Measurements from ENCODE around the gene ANTXRL. TPM values are rescaled to one million over a fixed set of nuclear protein-coding genes. Genes with fewer than 3 reads are reported as not detected.
"Not testable (repeated sequence)": the region's sequence is repeated elsewhere in the genome, so short reads cannot be mapped to it uniquely, and the experiment has no call there.

The ANTXRL gene
- polyA plus RNA-seq, 1 donor from 2014 or later: not detected

DNA sequence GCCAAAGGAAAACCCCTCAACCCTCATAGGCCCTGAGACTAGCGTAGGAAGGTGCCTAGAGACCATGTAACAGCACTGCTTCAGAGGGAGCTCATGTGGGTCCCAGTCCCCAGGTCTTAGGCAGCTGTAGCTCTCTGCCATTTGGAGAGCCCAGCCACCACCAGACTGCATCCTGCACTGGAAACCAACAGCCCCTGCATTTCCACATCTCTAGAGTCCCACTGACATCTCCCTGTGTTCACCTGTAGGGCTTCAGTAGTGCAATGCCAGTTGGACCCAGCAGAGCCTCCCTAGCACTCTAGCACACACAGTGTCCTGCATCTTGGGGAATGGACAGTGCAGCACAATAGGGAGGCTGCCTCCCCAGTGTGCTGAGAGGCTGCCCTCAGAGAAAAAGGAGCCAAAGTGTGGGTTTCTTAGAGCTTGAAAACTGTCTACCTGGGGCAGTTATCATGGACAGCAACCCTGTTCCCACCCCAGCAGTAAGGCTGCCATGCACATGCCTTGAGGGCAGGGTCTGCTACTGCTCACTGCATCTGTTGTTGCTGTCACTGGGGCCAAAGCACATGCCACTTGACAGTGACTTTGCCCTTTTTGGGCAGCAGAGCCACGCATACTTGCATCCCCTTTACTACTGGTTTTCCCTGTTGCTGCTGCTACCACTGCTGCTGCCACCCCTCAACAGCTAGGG is 46.7 kb upstream of the ANTXRL start:
- no peaks in the 10 kb centered on the region for H3K79me2 ChIP-seq (replicated peaks; ENCODE audit: insufficient read depth, low read length)
- no peak overlapping the region for H3K9ac ChIP-seq (ENCODE audit: low read length)
- H2AFZ ChIP-seq (ENCODE audit: low read depth, low read length): no peak overlapping the region
- no peak for TF ChIP-seq RAD21 (conservative IDR thresholded peaks at IDR 0.05)
- H4K20me1 ChIP-seq (ENCODE audit: insufficient read depth): no peaks in the 10 kb centered on the region
- H3F3A ChIP-seq (ENCODE audit: insufficient read depth, low read length, poor library complexity, severe bottlenecking): no peaks in the 10 kb centered on the region
- H3K36me3 ChIP-seq (ENCODE audit: insufficient read depth, low read length): no peaks in the 10 kb centered on the region
- H3K4me3 ChIP-seq (ENCODE audit: low read length): no peak overlapping the region
- no peaks in the 10 kb centered on the region for H3K9me2 ChIP-seq (ENCODE audit: insufficient read depth, low read length)
- no peaks in the 10 kb centered on the region for H3K27me3 ChIP-seq (ENCODE audit: insufficient read depth, low read depth, low read length)
- H3K4me2 ChIP-seq (ENCODE audit: low read length): no peak overlapping the region
- no peaks in the 10 kb centered on the region for H3K9me3 ChIP-seq (ENCODE audit: low read length)
- no peak overlapping the region for H3K27ac ChIP-seq (ENCODE audit: low read length)

DNA sequence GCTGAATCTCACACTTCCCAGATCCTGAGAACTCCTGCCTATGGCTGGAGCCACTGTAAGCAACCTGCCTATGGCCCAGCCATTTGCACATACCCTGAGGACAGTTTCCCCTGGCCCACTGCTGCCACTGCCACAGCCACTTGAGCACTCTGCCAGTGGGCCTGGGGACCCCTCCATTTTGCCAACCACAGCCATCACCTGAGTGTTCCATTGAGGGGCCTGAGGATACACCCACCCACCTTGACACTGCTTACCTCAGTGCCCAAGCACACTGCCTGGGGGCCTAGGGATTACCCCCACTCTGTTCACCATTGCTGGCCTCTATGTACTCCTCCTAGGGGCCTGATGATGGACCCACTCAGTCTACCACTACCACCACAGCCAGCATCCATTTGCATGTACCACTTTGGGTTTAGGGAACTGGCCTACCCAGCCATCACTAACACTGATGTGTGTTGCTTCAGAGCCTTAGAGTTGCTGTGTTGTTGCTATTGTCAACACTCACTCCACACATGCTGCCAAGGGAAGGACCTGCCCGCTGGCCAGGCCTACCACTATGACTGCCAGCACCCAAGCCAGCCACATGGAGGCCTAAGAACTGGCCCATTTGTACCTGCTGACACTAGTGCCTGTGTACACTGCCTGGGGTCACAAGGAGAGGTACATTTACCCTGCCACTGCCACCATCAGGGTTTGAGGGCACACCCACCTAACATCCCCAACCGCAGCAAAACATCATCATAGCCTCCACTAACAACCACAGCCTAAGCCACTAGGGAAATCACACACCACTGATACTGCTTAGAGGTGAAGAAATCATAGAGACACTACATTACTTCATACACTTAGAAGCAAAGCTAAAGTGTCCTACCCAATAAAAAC is 45.9 kb upstream of the ANTXRL start:
- no peak overlapping the region for H3K4me2 ChIP-seq (ENCODE audit: low read length)
- H3F3A ChIP-seq (ENCODE audit: insufficient read depth, low read length, poor library complexity, severe bottlenecking): no peaks in the 10 kb centered on the region
- no peak overlapping the region for H3K9ac ChIP-seq (ENCODE audit: low read length)
- H2AFZ ChIP-seq (ENCODE audit: low read depth, low read length): no peak overlapping the region
- H3K79me2 ChIP-seq (replicated peaks; ENCODE audit: insufficient read depth, low read length): no peaks in the 10 kb centered on the region
- H3K27me3 ChIP-seq (ENCODE audit: insufficient read depth, low read depth, low read length): no peaks in the 10 kb centered on the region
- H3K27ac ChIP-seq (ENCODE audit: low read length): no peak overlapping the region
- TF ChIP-seq TAF1 (IDR thresholded peaks at IDR 0.05; ENCODE audit: low read depth): no peak
- no peak for TF ChIP-seq MXI1 (conservative IDR thresholded peaks at IDR 0.05; ENCODE audit: poor library complexity, severe bottlenecking)
- no peaks in the 10 kb centered on the region for H4K20me1 ChIP-seq (ENCODE audit: insufficient read depth)
- no peaks in the 10 kb centered on the region for H3K9me3 ChIP-seq (ENCODE audit: low read length)
- H3K36me3 ChIP-seq (ENCODE audit: insufficient read depth, low read length): no peaks in the 10 kb centered on the region
- H3K9me2 ChIP-seq (ENCODE audit: insufficient read depth, low read length): no peaks in the 10 kb centered on the region
- H3K4me3 ChIP-seq (ENCODE audit: low read length): no peak overlapping the region

DNA sequence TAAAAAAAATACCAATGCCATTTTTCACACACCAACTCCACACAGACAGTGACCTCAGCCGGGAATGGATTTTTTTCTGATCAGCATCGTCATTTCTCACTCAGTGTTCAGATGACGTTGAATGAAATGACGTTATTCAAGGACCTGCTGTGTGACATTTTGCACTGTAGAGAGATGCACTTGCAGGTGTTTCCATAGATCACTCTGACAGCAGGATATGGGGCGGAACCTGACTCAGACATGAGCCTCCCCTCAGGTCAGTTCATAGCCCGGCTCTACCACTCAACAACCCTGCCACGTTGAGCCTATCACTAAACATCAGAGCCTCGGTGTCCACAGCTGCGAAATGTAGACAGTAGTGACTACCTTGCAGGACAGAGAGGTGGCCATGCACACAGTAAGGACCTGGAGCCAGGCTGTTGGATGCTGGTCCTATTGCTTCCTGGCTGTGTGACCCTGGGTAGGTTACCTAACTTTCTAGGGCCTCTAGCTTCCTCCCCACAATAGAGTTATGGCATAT is 41.4 kb upstream of the ANTXRL start:
- Histone ChIP-seq H3K4me2 (ENCODE audit: low read length) (no peak overlapping the region), H3K27me3 (ENCODE audit: insufficient read depth, low read depth, low read length) (no peaks in the 10 kb centered on the region), H2AFZ (ENCODE audit: low read depth, low read length) (no peak overlapping the region), H3K79me2 (replicated peaks; ENCODE audit: insufficient read depth, low read length) (no peaks in the 10 kb centered on the region), H3K9me2 (ENCODE audit: insufficient read depth, low read length) (no peaks in the 10 kb centered on the region), H3K4me3 (ENCODE audit: low read length) (no peak overlapping the region), H3K9ac (ENCODE audit: low read length) (no peak overlapping the region), H4K20me1 (ENCODE audit: insufficient read depth) (no peaks in the 10 kb centered on the region), H3K27ac (ENCODE audit: low read length) (no peak overlapping the region), H3K36me3 (ENCODE audit: insufficient read depth, low read length) (no peaks in the 10 kb centered on the region), H3K9me3 (ENCODE audit: low read length) (no peaks in the 10 kb centered on the region), H3F3A (ENCODE audit: insufficient read depth, low read length, poor library complexity, severe bottlenecking) (no peaks in the 10 kb centered on the region)
- TF ChIP-seq SMC3 (conservative IDR thresholded peaks at IDR 0.05; ENCODE audit: poor library complexity) (no peak), EZH2 (IDR thresholded peaks at IDR 0.05; ENCODE audit: borderline replicate concordance, insufficient read depth, low read length, poor library complexity, severe bottlenecking) (no peak), POLR2AphosphoS5 (IDR thresholded peaks at IDR 0.05) (no peak), TAF1 (IDR thresholded peaks at IDR 0.05; ENCODE audit: low read depth) (no peak), EP300 (conservative IDR thresholded peaks at IDR 0.05; ENCODE audit: poor library complexity, severe bottlenecking) (no peak), MXI1 (conservative IDR thresholded peaks at IDR 0.05; ENCODE audit: poor library complexity, severe bottlenecking) (no peak), RAD21 (conservative IDR thresholded peaks at IDR 0.05) (no peak)
- TF ChIP-seq, protein P1, sequence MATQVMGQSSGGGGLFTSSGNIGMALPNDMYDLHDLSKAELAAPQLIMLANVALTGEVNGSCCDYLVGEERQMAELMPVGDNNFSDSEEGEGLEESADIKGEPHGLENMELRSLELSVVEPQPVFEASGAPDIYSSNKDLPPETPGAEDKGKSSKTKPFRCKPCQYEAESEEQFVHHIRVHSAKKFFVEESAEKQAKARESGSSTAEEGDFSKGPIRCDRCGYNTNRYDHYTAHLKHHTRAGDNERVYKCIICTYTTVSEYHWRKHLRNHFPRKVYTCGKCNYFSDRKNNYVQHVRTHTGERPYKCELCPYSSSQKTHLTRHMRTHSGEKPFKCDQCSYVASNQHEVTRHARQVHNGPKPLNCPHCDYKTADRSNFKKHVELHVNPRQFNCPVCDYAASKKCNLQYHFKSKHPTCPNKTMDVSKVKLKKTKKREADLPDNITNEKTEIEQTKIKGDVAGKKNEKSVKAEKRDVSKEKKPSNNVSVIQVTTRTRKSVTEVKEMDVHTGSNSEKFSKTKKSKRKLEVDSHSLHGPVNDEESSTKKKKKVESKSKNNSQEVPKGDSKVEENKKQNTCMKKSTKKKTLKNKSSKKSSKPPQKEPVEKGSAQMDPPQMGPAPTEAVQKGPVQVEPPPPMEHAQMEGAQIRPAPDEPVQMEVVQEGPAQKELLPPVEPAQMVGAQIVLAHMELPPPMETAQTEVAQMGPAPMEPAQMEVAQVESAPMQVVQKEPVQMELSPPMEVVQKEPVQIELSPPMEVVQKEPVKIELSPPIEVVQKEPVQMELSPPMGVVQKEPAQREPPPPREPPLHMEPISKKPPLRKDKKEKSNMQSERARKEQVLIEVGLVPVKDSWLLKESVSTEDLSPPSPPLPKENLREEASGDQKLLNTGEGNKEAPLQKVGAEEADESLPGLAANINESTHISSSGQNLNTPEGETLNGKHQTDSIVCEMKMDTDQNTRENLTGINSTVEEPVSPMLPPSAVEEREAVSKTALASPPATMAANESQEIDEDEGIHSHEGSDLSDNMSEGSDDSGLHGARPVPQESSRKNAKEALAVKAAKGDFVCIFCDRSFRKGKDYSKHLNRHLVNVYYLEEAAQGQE (IDR thresholded peaks at IDR 0.05; ENCODE audit: borderline replicate concordance): no peak
- TF ChIP-seq, protein P2, sequence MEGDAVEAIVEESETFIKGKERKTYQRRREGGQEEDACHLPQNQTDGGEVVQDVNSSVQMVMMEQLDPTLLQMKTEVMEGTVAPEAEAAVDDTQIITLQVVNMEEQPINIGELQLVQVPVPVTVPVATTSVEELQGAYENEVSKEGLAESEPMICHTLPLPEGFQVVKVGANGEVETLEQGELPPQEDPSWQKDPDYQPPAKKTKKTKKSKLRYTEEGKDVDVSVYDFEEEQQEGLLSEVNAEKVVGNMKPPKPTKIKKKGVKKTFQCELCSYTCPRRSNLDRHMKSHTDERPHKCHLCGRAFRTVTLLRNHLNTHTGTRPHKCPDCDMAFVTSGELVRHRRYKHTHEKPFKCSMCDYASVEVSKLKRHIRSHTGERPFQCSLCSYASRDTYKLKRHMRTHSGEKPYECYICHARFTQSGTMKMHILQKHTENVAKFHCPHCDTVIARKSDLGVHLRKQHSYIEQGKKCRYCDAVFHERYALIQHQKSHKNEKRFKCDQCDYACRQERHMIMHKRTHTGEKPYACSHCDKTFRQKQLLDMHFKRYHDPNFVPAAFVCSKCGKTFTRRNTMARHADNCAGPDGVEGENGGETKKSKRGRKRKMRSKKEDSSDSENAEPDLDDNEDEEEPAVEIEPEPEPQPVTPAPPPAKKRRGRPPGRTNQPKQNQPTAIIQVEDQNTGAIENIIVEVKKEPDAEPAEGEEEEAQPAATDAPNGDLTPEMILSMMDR (IDR thresholded peaks at IDR 0.05; ENCODE audit: poor library complexity, severe bottlenecking): no peak

DNA sequence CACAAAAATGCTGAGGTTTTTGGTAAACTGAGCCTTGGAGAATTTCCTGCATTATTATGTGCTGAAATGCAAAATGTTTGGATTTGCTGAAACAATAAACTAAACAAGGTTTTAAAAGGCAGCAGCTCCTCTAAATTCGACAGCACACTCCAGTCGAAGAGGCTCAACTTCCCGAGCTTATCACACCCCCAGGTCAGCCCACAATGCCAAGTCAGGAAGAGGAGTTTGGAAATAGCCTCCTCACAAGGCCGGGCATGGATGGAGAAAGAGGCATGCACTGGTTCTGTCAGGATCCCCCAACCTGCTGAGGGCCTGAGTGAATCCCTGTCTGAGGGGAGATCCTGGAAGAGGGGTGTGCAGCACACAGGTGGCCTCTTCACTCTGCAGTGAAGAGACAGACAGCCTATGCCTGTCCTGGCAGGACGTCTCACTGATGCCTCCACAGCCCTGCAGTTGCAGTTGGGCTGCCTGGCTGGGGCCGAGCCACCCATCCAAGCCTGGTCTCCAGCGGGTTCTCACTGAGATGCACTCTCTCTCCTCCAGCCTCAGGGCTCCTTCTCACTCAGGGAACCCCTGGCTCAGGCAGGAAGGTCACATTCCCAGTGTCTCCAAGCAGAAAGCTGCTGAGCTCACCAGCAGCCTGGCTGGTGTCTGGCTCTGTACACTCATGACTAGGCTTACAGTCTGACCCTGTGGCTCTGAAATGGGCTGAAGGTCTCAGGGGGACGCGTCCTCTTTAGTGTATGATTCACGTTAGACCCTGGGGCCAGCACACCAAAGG is 40.2 kb upstream of the ANTXRL start:
- not testable (repeated sequence) for H2AFZ ChIP-seq (ENCODE audit: low read depth, low read length); H3K9ac ChIP-seq (ENCODE audit: low read length); H3K4me2 ChIP-seq (ENCODE audit: low read length); H4K20me1 ChIP-seq (ENCODE audit: insufficient read depth); H3K27ac ChIP-seq (ENCODE audit: low read length); H3F3A ChIP-seq (ENCODE audit: insufficient read depth, low read length, poor library complexity, severe bottlenecking); H3K9me2 ChIP-seq (ENCODE audit: insufficient read depth, low read length); H3K4me3 ChIP-seq (ENCODE audit: low read length); H3K79me2 ChIP-seq (replicated peaks; ENCODE audit: insufficient read depth, low read length); H3K27me3 ChIP-seq (ENCODE audit: insufficient read depth, low read depth, low read length); H3K36me3 ChIP-seq (ENCODE audit: insufficient read depth, low read length); H3K9me3 ChIP-seq (ENCODE audit: low read length)

All from neural cell (in vitro differentiated cells).